H1 (cell line): ENCODE results near the gene PLEKHG4.

Experiments used
- CBX8 ChIP-seq: fragments of 300-800, 300-1000 bp; sonication (generic); IDR thresholded peaks from 2 replicates; pipeline ENCODE4 v1.7.1; 2016; ENCODE audit warnings: low read depth, low read length, borderline replicate concordance
- CTCF ChIP-seq, 3 experiments: IDR thresholded peaks; 1 replicate in 2 of 3; 2 replicates in 1 of 3; pipeline versions ENCODE4 v1.5.1 to v1.6.1; 2011; ENCODE audit warnings: low read length in 3 of 3, mild to moderate bottlenecking in 3 of 3, inconsistent platforms in 2 of 3, low read depth in 1 of 3, moderate library complexity in 1 of 3; ENCODE audit not compliant: insufficient read depth in 1 of 3; ENCODE audit errors: control extremely low read depth in 1 of 3
- POLR2A ChIP-seq, 2 experiments: IDR thresholded peaks; 1 replicate in 1 of 2; 2 replicates in 1 of 2; pipeline ENCODE4 v1.6.1; 2011; ENCODE audit warnings: low read depth in 2 of 2, low read length in 2 of 2, mild to moderate bottlenecking in 2 of 2; ENCODE audit errors: control extremely low read depth in 1 of 2
- SIX5 ChIP-seq: IDR thresholded peaks from 2 replicates; pipeline ENCODE4 v1.6.1; 2011; ENCODE audit warnings: mild to moderate bottlenecking, low read depth, low read length
- SRF ChIP-seq: IDR thresholded peaks from 2 replicates; pipeline ENCODE4 v1.6.1; 2011; ENCODE audit warnings: mild to moderate bottlenecking, low read depth, low read length, moderate library complexity
- ZNF274 ChIP-seq: IDR thresholded peaks from 2 replicates; pipeline ENCODE4 v1.7.0; 2012; ENCODE audit warnings: low read length, borderline replicate concordance; ENCODE audit errors: extremely low read depth

- TF ChIP-seq CBX8 (no peak), CTCF (IDR thresholded peaks at IDR 0.05; ENCODE audit: control extremely low read depth in 1 of 3, insufficient read depth in 1 of 3, low read depth in 1 of 3, low read length in 3 of 3) (no peak), ZNF274 (no peak), POLR2A (IDR thresholded peaks at IDR 0.05; ENCODE audit: control extremely low read depth in 1 of 2, low read depth in 2 of 2, low read length in 2 of 2) (no peak), SIX5 (no peak), SRF (no peak)
These were observed 4.0 kb upstream of the PLEKHG4 start for GRCh38 chr16:67275321-67275720.
